Ishikawa (cell line): ENCODE measurements around the gene EFCAB5.

ENCODE experiments used
- CEBPB ChIP-seq: IDR thresholded peaks from 2 replicates; pipeline ENCODE4 v1.6.1; 2012
- CREB1 ChIP-seq: IDR thresholded peaks from 2 replicates; pipeline ENCODE4 v1.6.1; 2012; ENCODE audit warnings: low read depth
- EGR1 ChIP-seq: IDR thresholded peaks from 2 replicates; pipeline ENCODE4 v1.6.1; 2012
- EP300 ChIP-seq: IDR thresholded peaks from 2 replicates; pipeline ENCODE4 v1.6.1; 2012; ENCODE audit warnings: borderline replicate concordance
- FOXM1 ChIP-seq: IDR thresholded peaks from 2 replicates; pipeline ENCODE4 v1.6.1; 2012; ENCODE audit warnings: low read depth, borderline replicate concordance
- MAX ChIP-seq: IDR thresholded peaks from 2 replicates; pipeline ENCODE4 v1.6.1; 2012
- NFIC ChIP-seq: IDR thresholded peaks from 2 replicates; pipeline ENCODE4 v1.6.1; 2012
- RAD21 ChIP-seq: IDR thresholded peaks from 2 replicates; pipeline ENCODE4 v1.6.1; 2012; ENCODE audit warnings: low read depth
- TAF1 ChIP-seq: IDR thresholded peaks from 2 replicates; pipeline ENCODE4 v1.6.1; 2012; ENCODE audit warnings: low read depth, mild to moderate bottlenecking
- TCF12 ChIP-seq: IDR thresholded peaks from 2 replicates; pipeline ENCODE4 v1.6.1; 2012; ENCODE audit warnings: low read depth
- TEAD4 ChIP-seq: IDR thresholded peaks from 2 replicates; pipeline ENCODE4 v1.6.1; 2012
- YY1 ChIP-seq: IDR thresholded peaks from 2 replicates; pipeline ENCODE4 v1.6.1; 2012; ENCODE audit warnings: low read depth
- ZBTB7A ChIP-seq: IDR thresholded peaks from 2 replicates; pipeline ENCODE4 v1.6.1; 2012; ENCODE audit warnings: low read depth
- TF ChIP-seq, protein P1 (sequence below): IDR thresholded peaks from 2 replicates; pipeline ENCODE4 v1.6.1; 2012; ENCODE audit warnings: low read depth, mild to moderate bottlenecking
- TF ChIP-seq, protein P2 (sequence below): IDR thresholded peaks from 2 replicates; pipeline ENCODE4 v1.6.1; 2012

EFCAB5 gene

GRCh38 chr17:29968271-29968670, 26.8 kb downstream of the EFCAB5 start:
- TF ChIP-seq MAX (no peak), CEBPB (no peak), YY1 (no peak), TCF12 (no peak), TEAD4 (no peak), EGR1 (no peak), CREB1 (no peak), ZBTB7A (no peak), TAF1 (no peak), RAD21 (no peak), EP300 (no peak)
- TF ChIP-seq, protein P1, sequence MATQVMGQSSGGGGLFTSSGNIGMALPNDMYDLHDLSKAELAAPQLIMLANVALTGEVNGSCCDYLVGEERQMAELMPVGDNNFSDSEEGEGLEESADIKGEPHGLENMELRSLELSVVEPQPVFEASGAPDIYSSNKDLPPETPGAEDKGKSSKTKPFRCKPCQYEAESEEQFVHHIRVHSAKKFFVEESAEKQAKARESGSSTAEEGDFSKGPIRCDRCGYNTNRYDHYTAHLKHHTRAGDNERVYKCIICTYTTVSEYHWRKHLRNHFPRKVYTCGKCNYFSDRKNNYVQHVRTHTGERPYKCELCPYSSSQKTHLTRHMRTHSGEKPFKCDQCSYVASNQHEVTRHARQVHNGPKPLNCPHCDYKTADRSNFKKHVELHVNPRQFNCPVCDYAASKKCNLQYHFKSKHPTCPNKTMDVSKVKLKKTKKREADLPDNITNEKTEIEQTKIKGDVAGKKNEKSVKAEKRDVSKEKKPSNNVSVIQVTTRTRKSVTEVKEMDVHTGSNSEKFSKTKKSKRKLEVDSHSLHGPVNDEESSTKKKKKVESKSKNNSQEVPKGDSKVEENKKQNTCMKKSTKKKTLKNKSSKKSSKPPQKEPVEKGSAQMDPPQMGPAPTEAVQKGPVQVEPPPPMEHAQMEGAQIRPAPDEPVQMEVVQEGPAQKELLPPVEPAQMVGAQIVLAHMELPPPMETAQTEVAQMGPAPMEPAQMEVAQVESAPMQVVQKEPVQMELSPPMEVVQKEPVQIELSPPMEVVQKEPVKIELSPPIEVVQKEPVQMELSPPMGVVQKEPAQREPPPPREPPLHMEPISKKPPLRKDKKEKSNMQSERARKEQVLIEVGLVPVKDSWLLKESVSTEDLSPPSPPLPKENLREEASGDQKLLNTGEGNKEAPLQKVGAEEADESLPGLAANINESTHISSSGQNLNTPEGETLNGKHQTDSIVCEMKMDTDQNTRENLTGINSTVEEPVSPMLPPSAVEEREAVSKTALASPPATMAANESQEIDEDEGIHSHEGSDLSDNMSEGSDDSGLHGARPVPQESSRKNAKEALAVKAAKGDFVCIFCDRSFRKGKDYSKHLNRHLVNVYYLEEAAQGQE: no peak
- TF ChIP-seq, protein P2, sequence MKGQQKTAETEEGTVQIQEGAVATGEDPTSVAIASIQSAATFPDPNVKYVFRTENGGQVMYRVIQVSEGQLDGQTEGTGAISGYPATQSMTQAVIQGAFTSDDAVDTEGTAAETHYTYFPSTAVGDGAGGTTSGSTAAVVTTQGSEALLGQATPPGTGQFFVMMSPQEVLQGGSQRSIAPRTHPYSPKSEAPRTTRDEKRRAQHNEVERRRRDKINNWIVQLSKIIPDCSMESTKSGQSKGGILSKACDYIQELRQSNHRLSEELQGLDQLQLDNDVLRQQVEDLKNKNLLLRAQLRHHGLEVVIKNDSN: no peak

DNA sequence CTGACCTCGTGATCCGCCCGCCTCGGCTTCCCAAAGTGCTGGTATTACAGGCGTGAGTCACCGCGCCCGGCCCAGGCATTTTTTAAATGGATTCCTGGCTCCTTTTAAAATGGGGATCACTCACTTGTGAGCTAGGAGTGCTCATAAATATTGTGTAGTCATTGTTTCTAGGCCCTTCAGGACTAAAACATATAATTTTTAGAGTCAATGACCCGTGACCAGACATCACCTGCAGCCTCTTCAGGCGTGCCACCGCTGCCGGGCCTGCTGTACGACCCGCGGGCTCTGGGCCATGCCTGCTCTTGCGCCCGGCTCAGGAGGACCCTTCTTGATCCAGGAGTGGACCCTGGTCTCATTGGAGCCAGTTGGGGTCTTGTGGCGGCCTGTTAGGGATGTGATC, 30.8 kb downstream of the EFCAB5 start:
- TF ChIP-seq EP300 (peak; percentile 89), TAF1 (no peak), EGR1 (no peak), FOXM1 (peak; percentile 93), RAD21 (0 out of 2 replicates have a peak, but pooled peaks have one; percentile 7), TCF12 (peak; percentile 97), CEBPB (0 out of 2 replicates have a peak, but pooled peaks have one; percentile 38), CREB1 (no peak; the same call in 1 of the 2 replicates), TEAD4 (peak; percentile 88), NFIC (peak; percentile 92), YY1 (peak; percentile 61; the same call in 1 of the 2 replicates), ZBTB7A (peak; percentile 76; the same call in 1 of the 2 replicates), MAX (peak; percentile 48)
- TF ChIP-seq, protein P1: no peak
- TF ChIP-seq, protein P2: no peak; the same call in 1 of the 2 replicates

DNA sequence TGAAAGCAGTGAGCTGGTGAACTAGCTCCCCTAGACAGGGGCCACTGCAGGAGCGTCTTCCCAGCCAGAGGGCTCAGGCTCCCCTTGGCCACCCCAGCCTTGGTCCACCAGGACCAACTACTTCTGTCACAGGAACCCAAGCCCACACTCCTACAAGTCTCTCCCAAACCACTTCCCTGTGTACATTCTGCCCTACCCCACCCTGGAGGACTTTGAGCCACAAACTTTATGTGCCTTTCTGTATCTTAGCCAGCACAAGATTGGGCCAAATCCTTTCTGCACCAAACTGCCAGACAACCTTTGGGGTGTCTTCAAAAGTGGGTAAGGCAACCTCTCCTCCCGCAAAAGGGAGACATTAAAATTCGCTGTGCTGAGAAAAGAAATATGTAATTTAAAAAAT, 31.6 kb downstream of the EFCAB5 start:
- TF ChIP-seq TAF1 (no peak), FOXM1 (no peak), TEAD4 (no peak), EP300 (no peak), YY1 (no peak)

DNA sequence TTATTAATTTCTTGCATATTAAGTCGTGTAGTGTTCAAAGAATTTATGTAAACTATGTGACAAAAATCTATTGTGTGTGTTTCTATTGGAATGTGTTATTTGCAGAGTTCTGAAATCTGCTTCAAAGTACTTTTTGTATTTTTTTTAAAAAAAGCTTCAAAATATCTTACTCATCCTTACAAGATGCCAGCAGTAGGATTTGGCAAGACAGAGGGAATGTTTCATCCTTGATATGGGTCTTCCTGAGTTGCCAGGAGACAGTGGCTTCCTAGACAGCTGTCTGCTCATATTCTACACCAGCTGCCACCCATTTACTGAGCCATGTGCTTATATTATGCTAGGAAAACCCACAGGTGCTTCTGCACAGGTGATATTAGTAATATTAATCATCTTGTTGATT, 36.4 kb downstream of the EFCAB5 start:
- no peak for TF ChIP-seq YY1
- TF ChIP-seq EGR1: no peak
- TF ChIP-seq TCF12: no peak
- TF ChIP-seq CREB1: no peak
- TF ChIP-seq, protein P1: no peak
- TF ChIP-seq TAF1: no peak
- TF ChIP-seq NFIC: no peak
- TF ChIP-seq FOXM1: no peak
- TF ChIP-seq TEAD4: no peak
- no peak for TF ChIP-seq CEBPB
- no peak for TF ChIP-seq RAD21
- TF ChIP-seq, protein P2: no peak
- no peak for TF ChIP-seq EP300
- TF ChIP-seq MAX: no peak
- no peak for TF ChIP-seq ZBTB7A
